Peyer's patch (tissue), 4 donors: ENCODE measurements around the gene VWF.

ENCODE experiments used
- CTCF ChIP-seq, 6 experiments: fragments of 450-650 bp in 4 of 6; fragments of 200-600 bp in 2 of 6; sonication (generic) in 1 of 6; IDR thresholded peaks; one replicate each; pipeline ENCODE4 v1.5.1; 2017 to 2019; ENCODE audit warnings: antibody characterized with exemption in 6 of 6, mild to moderate bottlenecking in 3 of 6, moderate library complexity in 1 of 6
- POLR2A ChIP-seq, 2 donors: fragments of 450-650 bp; IDR thresholded peaks; one replicate each; pipeline ENCODE4 v1.5.1; 2017; ENCODE audit warnings: antibody characterized with exemption in 2 of 2, mild to moderate bottlenecking in 2 of 2, moderate library complexity in 2 of 2

- no peak for TF ChIP-seq CTCF (IDR thresholded peaks at IDR 0.05)
- TF ChIP-seq POLR2A (IDR thresholded peaks at IDR 0.05), result no peak
Observed at GRCh38 chr12:6029401-6029800, 95.1 kb downstream of the VWF start.
